H1 (cell line): Measurements from ENCODE around the gene MYLK4. TPM values are rescaled to one million over a fixed set of nuclear protein-coding genes. Genes with fewer than 3 reads are reported as not detected.

ENCODE experiments used
- CEBPB ChIP-seq: IDR thresholded peaks from 2 replicates; pipeline ENCODE4 v1.6.1; 2012; ENCODE audit warnings: low read depth, low read length
- CHD2 ChIP-seq: IDR thresholded peaks from 2 replicates; pipeline ENCODE4 v1.6.1; 2012; ENCODE audit warnings: low read length, improper control_type of control experiment
- CHD7 ChIP-seq: fragments of 300-600 bp; sonication (generic); IDR thresholded peaks from 2 replicates; pipeline ENCODE4 v1.7.1; 2012; ENCODE audit warnings: low read length, moderate library complexity, mild to moderate bottlenecking, inconsistent platforms; ENCODE audit not compliant: insufficient replicate concordance
- EZH2 ChIP-seq: fragments of 200-600 bp; sonication (generic); IDR thresholded peaks from 2 replicates; pipeline ENCODE4 v1.7.1; 2012; ENCODE audit warnings: low read depth, mild to moderate bottlenecking, moderate library complexity, low read length, inconsistent platforms; ENCODE audit not compliant: severe bottlenecking
- POLR2AphosphoS5 ChIP-seq: IDR thresholded peaks from 2 replicates; pipeline ENCODE4 v1.6.1; 2011; ENCODE audit warnings: low read depth, low read length
- YY1 ChIP-seq: IDR thresholded peaks from 2 replicates; pipeline ENCODE4 v1.6.1; 2011; ENCODE audit warnings: low read depth, mild to moderate bottlenecking, low read length
- polyA plus RNA-seq, 7 experiments: library from polyadenylated mRNA; depleted of rRNA in 3 of 7; stranded (reverse) in 5 of 7; unstranded in 2 of 7; fragments of >200 nt in 5 of 7; fragments of 200-250 nt in 2 of 7; gene quantifications; 1 replicate in 5 of 7; 2 replicates in 1 of 7; 4 replicates in 1 of 7; pipeline versions ENCODE4 v1.2.1 to v1.2.3, GENCODE V29; 2011 to 2013; ENCODE audit warnings: missing spikeins in 2 of 7, mixed read lengths in 2 of 7
- total RNA-seq: library from RNA; stranded (reverse); fragmentation: NEBNext Ultra II Directional; extraction: Animal tissue kit (Norgen Biotek cat#: 25700); gene quantifications from 2 replicates; pipeline ENCODE4 v1.2.1, GENCODE V29; 2021

The MYLK4 gene
- total and polyA plus RNA-seq, 2 of the 8 experiments (the other 6 are each of a cell fraction or from before 2014, with no cell fraction given) = 0.11 to 0.17 TPM

DNA sequence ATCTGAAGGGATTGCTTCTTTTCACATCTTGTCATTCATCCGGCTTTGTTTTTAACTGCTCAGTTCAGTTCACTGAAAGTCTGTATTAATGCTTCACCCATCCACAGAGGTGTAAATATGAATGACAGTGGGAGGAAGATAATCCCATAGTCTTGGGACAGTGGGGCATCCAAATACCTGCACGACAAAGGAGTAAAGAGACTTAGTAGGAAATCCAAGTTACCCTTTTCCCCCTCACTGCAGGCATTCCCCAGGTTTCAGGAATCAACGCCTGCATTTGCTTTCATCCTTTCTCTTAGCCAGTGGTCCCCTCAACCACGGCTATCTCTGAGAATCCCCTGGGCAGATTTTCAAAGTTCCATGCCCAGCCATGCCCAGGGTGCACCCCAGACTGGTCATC, 110.2 kb downstream of the MYLK4 start (continued):
- TF ChIP-seq CEBPB = no peak
- TF ChIP-seq CHD7 = no peak
- no peak for TF ChIP-seq POLR2AphosphoS5
- no peak for TF ChIP-seq CHD2
- TF ChIP-seq EZH2 = no peak
- no peak for TF ChIP-seq YY1
